Heart right ventricle (tissue), 16 donors: ENCODE results near the gene CHST11. TPM values are rescaled to one million over a fixed set of nuclear protein-coding genes. Genes with fewer than 3 reads are reported as not detected.
A peak's percentile ranks its signal among the peaks of the same experiment; 100 is the strongest.

Source experiments
- ATAC-seq, 8 donors: fragments of 200-7000 bp; cut with Tn5 transposase; one replicate each; pipeline ENCODE4 v1.9.1; 2020; ENCODE audit warnings: mild to moderate bottlenecking in 8 of 8, moderate library complexity in 8 of 8, moderate number of reproducible peaks in 1 of 8
- DNase-seq, 2 donors: peaks; one replicate each; pipeline ENCODE4 v3.0.0-alpha.2; 2020
- H3K27ac ChIP-seq, 10 donors: fragments of 200-600 bp; sonication (generic) in 2 of 10; one replicate each; pipeline versions ENCODE4 v1.5.0 to v1.8.0; 2020 to 2022; ENCODE audit warnings: mild to moderate bottlenecking in 3 of 10
- H3K27me3 ChIP-seq, 7 donors: fragments of 200-600 bp; one replicate each; pipeline ENCODE4 v1.8.0; 2021 to 2022; ENCODE audit warnings: mild to moderate bottlenecking in 2 of 7
- H3K36me3 ChIP-seq, 9 donors: fragments of 200-600 bp; sonication (generic) in 1 of 9; one replicate each; pipeline versions ENCODE4 v1.5.0 to v1.8.0; 2020 to 2022; ENCODE audit warnings: mild to moderate bottlenecking in 2 of 9
- H3K4me1 ChIP-seq, 9 donors: fragments of 200-600 bp; sonication (generic) in 1 of 9; one replicate each; pipeline versions ENCODE4 v1.5.0 to v1.8.0; 2020 to 2022; ENCODE audit warnings: mild to moderate bottlenecking in 4 of 9
- H3K4me3 ChIP-seq, 10 donors: fragments of 200-600 bp; sonication (generic) in 2 of 10; one replicate each; pipeline versions ENCODE4 v1.5.0 to v1.8.0; 2020 to 2022; ENCODE audit warnings: mild to moderate bottlenecking in 7 of 10, moderate library complexity in 2 of 10
- H3K9me3 ChIP-seq, 11 donors: fragments of 200-600 bp in 10 of 11; sonication (generic) in 2 of 11; one replicate each; pipeline versions ENCODE4 v1.5.0 to v1.8.0; 2013 to 2022; ENCODE audit warnings: mild to moderate bottlenecking in 2 of 11, control low read depth in 1 of 11, moderate library complexity in 1 of 11
- CTCF ChIP-seq, 9 donors: fragments of 200-600 bp; sonication (generic) in 2 of 9; IDR thresholded peaks; one replicate each; pipeline versions ENCODE4 v1.5.0 to v1.8.0; 2021 to 2022; ENCODE audit warnings: antibody characterized with exemption in 9 of 9, mild to moderate bottlenecking in 5 of 9, moderate library complexity in 1 of 9
- WGBS, 2 donors: extraction: QIAGEN DNeasy Blood & Tissue Kit; methylation state at CpG; one replicate each; pipeline ENCODE4 v1.1.7; 2013; ENCODE audit warnings: inconsistent platforms in 1 of 2; 5-methylcytosine and 5-hydroxymethylcytosine counted together
- intact Hi-C, 10 donors: fragments of 100-400 bp; cut with DNase I; formaldehyde crosslinking; loops; one replicate each; pipeline versions ENCODE4 v1.11.1 to v1.14.2; 2022
- polyA plus RNA-seq, 2 donors: library from polyadenylated mRNA; stranded (reverse); fragments of 200-250 nt; gene quantifications; one replicate each; pipeline ENCODE4 v1.2.3, GENCODE V29; 2013
- total RNA-seq, 10 donors: library from RNA; stranded (reverse); fragmentation: NEBNext Ultra II Directional in 3 of 10; extraction: Animal tissue kit (Norgen Biotek cat#: 25700) in 3 of 10; gene quantifications; one replicate each; pipeline versions ENCODE4 v1.2.1 to v1.2.4, GENCODE V29; 2021 to 2023
- donor health status: Arrhythmogenic right ventricular cardiomyopathy.
- donor health status: ischemic (EF 13 %, LVEDD 7.1; RV severe dilation, severe dysfunction).
- donor health status: healthy with polysubstance abuse.
- donor health status: DM: no; HTN: yes; CAD: no.
- donor health status: DM: no; HTN: no; CAD: no.
- donor health status: ischemic (EF 25% LVEDD 6.9; RV normal size, moderate dysfunction).
- donor health status: ischemic (EF 25% LVEDD 5.7; RV mildly dilated, moderate dysfunction).
- donor health status: healthy.
- donor health status: DM: yes; HTN: yes; CAD: no.
- donor health status: Ischemic cardiomyopathy.
- donor health status: ischemic (EF 35%, LVEDD 5.7; RV mildly dilated, moderate dysfunction).
- donor health status: nonischemic (EF 11% LVEDD 7.7; RV severe dilation, severe dysfunction).
- donor health status: DM: yes; HTN: yes; CAD: no.
- donor health status: PGD.
- donor health status: ischemic (EF 29% LVEDD 5.4; RV normal size, mild dysfunction).
- donor health status: nonischemic (EF 23%, LVEDD 6.1; RV moderate dilation, normal function).

The CHST11 gene
- total and polyA plus RNA-seq, 12 donors: 1.1 to 12.7 (median 4.3) TPM

- no peaks in the 10 kb centered on the region for H3K36me3 ChIP-seq
- intact Hi-C loops: no loop called here
- ATAC-seq: no peak
- H3K27me3 ChIP-seq: no peaks in the 10 kb centered on the region
- TF ChIP-seq CTCF (IDR thresholded peaks at IDR 0.05): no peak
- DNase-seq: no peak
- 80 to 85% methylated on average over 5 of the region's 5 CpGs for WGBS, 2 donors
- no peak overlapping the region for H3K27ac ChIP-seq
- H3K9me3 ChIP-seq: no peaks in the 10 kb centered on the region
- H3K4me3 ChIP-seq: no peak overlapping the region
- H3K4me1 ChIP-seq: peaks cover 0 to 71% (median 28%) of the 10 kb centered on the region in 9 donors
Measured at GRCh38 chr12:104521731-104522130, 65.0 kb downstream of the CHST11 start.

- no peaks in the 10 kb centered on the region for H3K36me3 ChIP-seq
- ATAC-seq (peak in 1 of 8 donors; percentile 9), DNase-seq (no peak)
- no peaks in the 10 kb centered on the region for H3K9me3 ChIP-seq
- no peaks in the 10 kb centered on the region for H3K27me3 ChIP-seq
- intact Hi-C loops: no loop called here
- 56 to 69% methylated on average over 4 of the region's 4 CpGs for WGBS, 2 donors
- peak overlapping the region in 1 of 10 donors; percentile 58 for H3K27ac ChIP-seq
- no peak for TF ChIP-seq CTCF (IDR thresholded peaks at IDR 0.05)
- H3K4me1 ChIP-seq: peaks cover 0 to 69% (median 28%) of the 10 kb centered on the region in 9 donors
- no peak overlapping the region for H3K4me3 ChIP-seq
Measured at GRCh38 chr12:104522985-104523722, 66.4 kb downstream of the CHST11 start.

- 72% methylated on average over 7 of the region's 7 CpGs for WGBS, 2 donors
- no peak for DNase-seq
- intact Hi-C loops: no loop called here
Measured at GRCh38 chr12:104524034-104524832, 67.5 kb downstream of the CHST11 start.

More at GRCh38 chr12:104524034-104524832, 67.5 kb downstream of the CHST11 start:
- no peak for ATAC-seq
- Histone ChIP-seq H3K36me3 (no peaks in the 10 kb centered on the region), H3K9me3 (peaks cover 0 to under 1% (median 0%) of the 10 kb centered on the region in 11 donors), H3K27me3 (no peaks in the 10 kb centered on the region), H3K4me1 (peaks cover 0 to 59% (median 28%) of the 10 kb centered on the region in 9 donors), H3K4me3 (no peak overlapping the region), H3K27ac (peak overlapping the region in 1 of 10 donors; percentile 58)
- TF ChIP-seq CTCF (IDR thresholded peaks at IDR 0.05): no peak
